Suppressor macrophage treated with lipopolysaccharide for 1 hour (primary cell): ENCODE data around the gene DLX1.
"Not testable (repeated sequence)": the region's sequence is repeated elsewhere in the genome, so short reads cannot be mapped to it uniquely, and the experiment has no call there.

Experiments used
- DNase-seq, 3 donors: peaks; one replicate each; pipeline ENCODE4 v3.0.0-alpha.2; 2020 to 2022

Gene DLX1

DNA sequence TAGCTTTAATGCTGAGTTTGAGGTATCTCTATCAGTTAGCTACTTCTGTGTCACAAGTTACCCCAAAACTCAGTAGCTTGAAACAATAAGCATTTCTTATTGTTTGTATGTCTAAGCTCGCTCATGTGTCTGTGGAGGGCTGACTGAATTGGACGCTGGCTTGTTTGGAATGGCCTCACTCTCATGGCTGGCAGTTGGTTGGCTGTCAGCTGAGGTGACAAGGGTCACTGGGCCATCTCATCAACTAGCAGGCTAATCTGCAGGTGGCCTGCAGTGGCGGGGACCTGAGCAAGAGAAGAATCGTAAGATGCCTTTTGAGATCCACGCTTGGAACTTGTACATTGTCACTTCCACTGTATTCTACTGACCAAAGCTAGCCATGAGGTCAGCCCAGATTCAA, 30.8 kb downstream of the DLX1 start:
- DNase-seq: no peak

DNA sequence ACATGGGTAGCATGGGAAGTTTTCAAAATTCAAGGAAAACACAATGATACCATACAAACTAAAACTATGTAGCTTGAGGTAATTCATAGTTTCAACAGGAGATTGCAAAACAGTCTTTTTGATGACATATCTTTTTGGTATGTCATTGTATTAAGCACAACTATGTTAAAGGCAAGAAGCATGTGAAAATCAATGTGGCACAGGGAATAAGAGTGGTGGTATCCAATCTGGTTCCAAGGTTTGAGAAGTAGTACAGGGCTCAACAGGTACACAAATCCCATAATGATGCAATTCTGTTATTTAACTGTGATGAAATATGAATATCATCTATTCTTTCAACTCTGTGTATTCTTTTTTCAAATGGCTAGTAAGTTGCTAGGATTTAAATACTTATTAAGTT, 33.8 kb downstream of the DLX1 start:
- peak in 1 of 3 donors; percentile 30 for DNase-seq

DNA sequence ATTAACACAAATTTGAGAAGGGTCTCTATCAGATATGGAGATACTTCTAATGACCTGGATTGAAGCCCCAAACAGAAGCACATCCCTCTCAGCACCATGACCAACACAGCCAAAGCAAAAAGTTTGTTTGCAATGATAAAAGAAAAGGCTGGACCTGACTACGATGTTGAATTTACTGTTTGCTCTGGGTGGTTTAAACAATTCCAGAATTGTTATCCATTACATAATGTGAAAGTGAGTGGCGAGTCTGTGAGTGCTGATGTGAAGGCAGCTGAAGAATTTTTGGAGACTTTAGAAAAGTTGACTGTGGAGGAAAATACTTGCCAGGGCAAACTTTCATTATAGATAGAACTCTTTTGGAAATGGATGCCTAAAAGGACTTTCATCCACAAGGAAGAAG, 34.8 kb downstream of the DLX1 start:
- DNase-seq: no peak

DNA sequence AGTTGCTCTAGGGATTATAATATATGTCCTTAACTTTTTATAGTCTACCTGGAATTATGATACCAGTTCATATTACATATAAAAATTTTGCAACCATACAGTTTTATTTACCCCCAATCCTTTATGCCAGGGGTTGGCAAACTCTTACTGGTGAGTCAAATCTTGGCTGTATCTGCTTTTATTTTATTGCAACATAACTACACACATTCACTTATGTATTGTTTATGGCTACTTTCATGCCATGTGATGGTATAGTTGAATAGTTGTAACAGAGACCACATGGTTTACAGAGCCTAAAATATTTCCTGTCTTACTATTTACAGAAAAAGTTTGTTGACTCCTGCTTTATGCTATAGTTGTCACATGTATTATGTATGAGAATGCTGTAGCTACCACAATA, 43.2 kb downstream of the DLX1 start:
- no peak for DNase-seq

DNA sequence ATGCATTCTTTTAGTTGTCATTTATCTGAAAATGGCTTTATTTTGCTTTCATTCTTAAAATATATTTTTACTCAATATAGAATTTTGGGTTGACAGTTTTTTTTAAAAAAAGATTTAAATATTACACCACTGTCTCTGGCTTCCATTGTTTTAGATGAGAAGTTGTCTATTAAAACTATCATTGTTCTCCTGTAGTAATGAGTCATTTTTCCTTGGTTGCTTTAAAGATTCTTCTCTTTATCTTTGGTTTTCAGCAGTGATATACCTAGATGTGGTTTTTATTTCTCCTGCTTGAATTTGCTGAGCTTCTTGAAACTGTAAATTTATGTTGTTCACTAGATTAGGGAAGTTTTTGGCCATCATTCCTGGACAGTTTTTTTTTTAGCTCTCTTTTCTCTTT, 44.1 kb downstream of the DLX1 start:
- DNase-seq: no peak

DNA sequence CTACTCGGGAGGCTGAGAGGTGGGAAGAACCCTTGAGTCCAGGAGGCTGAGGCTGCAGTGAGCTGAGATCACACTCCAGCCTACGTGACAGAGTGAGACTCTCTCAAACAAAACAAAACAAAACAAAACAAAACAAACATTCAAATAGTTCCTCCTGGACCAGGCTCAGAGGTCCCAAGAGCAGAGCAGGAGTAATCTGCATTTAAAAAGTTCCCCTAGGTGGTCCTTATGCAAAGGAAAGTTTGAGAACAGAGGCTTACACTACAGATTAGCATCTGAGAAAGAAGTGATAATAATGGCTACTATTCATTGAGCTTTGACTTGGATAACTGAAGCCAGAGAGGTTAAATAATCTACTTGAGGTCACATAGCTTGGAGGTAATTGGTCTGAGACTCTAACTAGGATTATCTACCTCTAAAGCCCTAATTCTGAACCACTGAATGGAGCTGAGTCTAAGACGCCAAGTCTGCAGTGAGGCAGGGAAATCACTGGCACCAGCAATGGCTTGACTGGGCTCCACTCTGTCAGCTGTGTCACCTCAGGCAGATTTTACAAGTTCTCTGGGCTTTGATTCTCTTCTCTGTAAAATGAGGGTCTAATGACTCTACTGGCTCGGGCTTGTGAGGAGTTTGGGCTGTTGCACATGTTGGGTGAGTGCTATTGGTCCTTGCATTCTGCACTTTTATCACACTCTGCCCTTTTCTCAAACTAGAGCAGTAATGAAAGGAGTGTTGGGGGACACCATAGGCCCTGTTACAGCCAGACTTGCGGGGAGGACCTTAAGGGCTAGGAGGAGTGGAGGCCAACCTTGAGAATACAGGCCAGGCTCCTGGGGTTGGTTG, 46.6 kb downstream of the DLX1 start:
- no peak for DNase-seq

DNA sequence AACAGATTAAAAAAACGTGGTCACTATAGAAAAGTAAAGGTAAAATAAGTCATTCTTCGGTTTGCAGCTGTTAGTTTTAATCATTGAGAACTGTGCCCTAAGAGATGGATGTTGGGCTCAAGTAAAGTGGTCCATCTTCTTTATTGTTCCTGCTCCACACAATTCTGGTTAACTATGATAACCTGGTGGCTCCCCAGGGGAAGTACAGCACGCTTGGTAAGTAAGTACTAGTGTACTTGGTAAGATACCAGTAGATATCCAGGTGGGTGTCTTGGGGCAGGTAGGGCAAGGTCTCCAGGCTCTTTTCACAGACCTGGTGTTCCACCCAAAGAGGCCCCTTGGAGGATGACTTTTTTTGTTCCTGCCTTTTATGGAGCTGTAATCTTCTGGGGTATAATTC, 49.0 kb downstream of the DLX1 start:
- DNase-seq: no peak

DNA sequence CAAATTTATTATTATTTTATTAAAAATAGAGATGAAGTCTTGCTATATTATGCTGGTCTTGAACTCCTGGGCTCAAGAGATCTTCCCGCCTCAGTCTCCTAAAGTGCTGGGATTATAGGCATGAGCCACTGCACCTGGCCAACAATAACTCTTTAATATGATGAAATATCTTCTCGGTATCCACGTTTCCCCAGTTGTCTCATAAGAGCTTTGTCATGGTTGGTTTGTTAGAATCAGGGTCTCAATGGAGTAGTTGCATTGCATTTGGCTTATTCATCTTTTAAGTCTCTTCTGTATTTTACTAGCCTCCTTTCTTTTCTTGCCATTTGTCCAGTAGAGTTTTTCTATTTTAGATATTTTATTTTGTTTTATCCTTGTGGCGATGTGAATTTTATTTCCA, 50.1 kb downstream of the DLX1 start:
- DNase-seq: no peak

DNA sequence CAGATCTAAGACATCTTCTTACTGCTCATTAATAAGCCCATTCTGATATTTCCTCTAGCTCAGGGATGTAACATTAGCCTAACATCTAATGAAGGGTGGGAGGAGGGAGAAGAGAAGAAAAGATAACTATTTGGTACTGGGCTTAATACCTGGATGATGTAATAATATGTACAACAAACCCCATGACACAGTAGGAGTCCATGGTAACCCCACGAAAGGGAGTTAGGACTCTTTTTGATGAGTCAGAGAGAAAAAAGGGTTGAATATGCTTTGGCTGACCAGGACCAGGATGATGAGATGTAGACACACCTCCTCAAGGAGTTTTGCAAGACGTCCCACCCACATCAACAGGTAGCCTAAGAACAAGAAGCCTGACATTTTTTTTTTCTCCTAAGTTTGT, 51.8 kb downstream of the DLX1 start:
- no peak for DNase-seq

DNA sequence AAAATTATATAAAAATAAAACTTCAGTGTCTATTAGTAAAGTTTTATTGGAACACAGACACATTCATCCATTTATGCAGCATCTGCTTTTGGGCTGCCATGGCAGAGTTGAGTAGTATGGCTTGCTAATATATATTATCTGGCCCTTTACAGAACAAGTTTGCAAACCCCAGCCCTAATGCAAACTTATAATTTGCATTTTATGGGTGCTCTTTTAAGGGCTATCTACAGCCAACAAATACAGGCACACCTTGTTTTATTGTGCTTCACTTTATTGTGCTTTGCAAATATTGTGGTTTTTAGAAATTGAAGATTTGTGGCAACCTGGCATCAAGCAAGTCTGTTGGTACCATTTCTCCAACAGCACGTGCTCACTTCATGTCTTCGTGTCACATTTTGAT, 52.6 kb downstream of the DLX1 start:
- no peak for DNase-seq

DNA sequence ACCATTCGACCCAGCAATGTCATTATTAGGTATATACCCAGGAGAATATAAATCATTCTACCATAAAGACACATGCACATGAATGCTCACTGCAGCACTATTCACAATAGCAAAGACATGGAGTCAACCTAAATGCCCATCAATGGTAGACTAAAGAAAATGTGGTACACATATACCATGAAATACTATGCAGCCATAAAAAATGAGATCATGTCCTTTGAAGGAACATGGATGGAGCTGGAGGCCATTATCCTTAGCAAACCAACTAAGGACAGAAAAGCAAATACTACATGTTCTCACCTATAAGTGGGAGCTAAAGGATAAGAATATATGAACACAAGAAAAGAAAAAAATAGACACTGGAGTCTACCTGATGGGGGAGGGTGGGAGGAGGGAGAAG, 53.4 kb downstream of the DLX1 start:
- DNase-seq: not testable (repeated sequence)
